Measurements from ENCODE around the gene SLC36A2. TPM values are rescaled to one million over a fixed set of nuclear protein-coding genes. Genes with fewer than 3 reads are reported as not detected.

The SLC36A2 gene
- total RNA-seq, 1 donor from 2014 or later = not detected

DNA sequence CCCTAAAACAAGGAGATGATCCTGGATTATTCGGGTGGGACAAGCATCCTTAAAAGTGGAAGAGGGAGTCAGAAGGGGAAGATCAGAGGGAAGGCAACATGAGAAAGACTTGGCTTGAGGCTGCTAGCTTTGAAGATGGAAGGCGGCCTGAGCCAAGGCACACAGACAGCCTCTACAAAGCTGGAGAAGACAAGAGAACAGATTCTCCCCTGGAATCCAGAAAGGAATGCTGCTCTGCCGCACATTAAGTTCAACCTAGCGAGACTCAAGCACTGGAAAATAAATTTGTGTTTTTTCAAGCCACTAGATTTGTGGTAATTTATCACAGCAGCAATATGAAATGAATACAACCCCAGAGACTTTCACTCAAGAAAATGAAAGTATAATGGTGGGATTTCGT is 61.7 kb downstream of the SLC36A2 start:
- FAIRE-seq (no peak), DNase-seq (ENCODE audit: low spot score in 2 of 2) (no peak)

DNA sequence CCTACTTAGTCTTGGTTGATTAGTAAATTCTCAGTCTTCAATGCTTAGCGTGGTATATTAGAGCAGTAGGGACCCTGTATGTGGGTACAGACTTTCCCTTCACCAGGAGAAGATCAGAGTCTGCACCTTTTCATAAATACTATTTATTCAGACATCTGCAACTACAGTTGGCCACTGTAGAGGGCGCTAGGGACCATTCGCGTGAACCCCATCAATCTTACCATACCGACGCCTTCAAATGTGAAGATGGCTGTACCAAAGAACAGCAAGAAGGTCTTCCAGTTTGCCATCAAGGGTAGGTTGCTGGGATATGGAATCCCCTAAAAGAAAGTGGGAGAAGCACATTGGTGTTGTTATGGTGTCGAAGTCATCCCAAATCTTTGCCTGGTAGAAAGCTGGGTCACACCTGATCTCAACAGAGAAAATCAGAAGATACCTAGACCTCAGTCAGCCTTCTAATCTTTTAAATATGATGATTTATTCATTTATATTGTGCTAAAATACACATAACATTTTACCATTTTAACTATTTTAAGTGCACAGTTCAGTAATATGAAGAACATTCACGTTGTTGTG is 62.9 kb downstream of the SLC36A2 start:
- DNase-seq (ENCODE audit: low spot score in 2 of 2) = no peak
- no peak for FAIRE-seq

DNA sequence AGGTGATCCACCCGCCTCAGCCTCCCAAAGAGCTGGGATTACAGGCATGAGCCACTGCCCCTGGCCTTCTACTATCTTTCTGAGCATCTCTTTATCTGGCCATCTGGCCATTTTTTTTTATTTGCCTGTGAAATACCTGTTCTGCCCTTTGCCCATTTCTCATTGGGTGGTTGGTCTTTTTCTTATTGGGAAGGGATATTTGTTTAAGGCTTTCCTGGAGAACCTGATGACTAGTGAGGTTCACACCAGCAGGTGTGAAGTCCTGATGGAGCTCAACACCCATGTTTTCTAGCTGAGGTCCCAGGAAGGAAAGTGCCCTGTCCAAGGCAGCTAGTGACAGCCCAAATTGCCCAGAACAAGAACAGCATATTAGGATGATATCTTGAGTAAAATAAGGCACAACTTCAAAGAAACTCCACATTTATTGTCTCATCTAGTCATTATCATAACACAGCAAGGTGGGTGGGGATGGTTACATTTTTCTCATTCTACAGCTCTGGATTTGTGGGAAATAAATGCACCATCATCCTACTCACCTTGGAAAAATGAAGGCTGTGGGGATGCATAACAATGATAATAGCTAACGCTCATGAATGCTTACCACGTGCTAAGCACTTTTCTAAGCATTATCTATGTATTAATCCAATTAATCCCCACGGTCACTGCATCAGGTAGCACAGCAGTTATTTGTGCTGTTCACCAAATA is 64.1 kb downstream of the SLC36A2 start:
- DNase-seq (ENCODE audit: low spot score in 2 of 2) = no peak
- no peak for FAIRE-seq

DNA sequence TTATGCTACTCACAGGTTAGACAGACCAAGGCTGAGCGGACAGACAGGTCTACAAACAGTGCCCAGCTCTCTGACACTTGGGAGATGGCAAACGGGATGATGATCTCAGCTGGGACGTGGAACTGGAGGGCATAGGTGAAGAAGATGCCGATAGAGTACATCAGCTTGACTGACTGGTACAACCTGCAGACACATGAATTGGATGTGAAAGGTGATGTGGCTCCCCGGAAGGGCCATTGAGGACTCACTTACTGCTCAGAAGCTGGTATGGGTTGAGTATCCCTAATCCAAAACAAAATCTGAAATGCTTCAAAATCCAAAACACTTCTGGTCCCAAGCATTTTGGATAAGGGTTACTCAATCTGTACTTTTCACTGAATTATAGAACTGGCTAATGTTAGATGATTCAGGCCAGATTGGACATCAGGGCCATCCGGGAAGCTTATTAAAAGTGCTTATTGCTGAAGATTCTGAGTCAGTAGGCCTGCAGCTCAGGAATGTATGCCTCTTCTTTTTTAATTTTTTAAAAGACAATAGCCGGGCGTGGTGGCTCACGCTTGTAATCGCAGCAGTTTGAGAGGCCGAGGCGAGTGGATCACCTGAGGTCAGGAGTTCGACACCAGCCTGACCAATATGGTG is 66.2 kb downstream of the SLC36A2 start:
- FAIRE-seq (no peak), DNase-seq (ENCODE audit: low spot score in 2 of 2) (no peak)

DNA sequence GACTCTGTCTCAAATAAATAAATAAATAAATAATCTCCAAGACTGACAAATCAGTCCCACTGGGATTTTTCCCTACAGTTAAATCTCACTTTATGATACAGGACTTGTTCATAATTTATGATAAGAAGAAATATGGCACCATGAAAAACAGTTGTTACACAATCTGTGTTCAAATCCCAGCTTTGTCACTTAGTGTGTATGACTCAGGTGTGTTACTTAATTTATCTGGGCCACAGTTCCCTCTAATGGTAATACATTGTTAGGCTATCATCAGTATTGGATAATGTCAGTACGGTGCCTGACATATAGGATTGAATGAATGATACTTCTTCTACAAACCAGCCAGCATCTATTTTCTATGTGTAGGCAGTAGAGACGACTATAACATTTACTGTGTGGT is 66.9 kb downstream of the SLC36A2 start:
- no peak for DNase-seq (ENCODE audit: low spot score in 2 of 2)
- no peak for FAIRE-seq

DNA sequence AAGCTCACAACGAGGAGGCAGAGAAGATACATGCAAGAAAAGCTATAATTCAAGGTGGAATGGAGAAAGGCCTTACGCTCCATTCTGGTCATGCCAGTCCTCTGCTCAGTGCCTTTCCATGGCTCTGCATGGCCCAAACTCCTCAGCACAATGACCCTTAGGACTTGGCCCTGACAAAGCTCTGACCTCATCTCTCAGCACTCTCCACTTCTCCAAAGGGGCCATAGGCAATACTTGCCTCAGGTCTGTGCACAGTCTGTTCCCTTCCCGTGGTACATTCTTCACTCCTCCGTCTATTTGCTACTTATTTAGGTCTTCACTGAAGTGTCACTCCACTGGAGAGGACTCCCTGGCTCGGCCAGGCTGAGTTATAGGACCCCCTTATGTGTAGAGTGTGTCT is 68.5 kb downstream of the SLC36A2 start:
- no peak for FAIRE-seq
- DNase-seq (ENCODE audit: low spot score in 2 of 2) = no peak

DNA sequence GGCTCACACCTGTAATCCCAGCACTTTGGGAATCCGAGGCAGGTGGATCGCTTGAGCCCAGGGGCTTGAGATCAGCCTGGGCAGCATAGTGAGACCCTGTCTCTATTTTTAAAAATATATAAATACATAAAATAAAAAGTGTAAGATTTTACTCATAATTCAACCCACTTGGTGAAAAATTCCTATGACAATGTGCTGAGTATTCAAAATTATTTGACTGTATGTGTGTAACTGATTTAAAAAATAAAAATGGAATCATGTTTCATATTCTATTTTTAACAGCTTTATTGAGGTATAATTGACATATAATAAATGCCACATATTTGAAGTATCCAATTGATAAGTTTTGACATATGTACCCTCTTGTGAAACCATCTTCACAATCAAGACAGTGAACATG is 71.6 kb downstream of the SLC36A2 start:
- peak; percentile 26 for FAIRE-seq
- no peak for DNase-seq (ENCODE audit: low spot score in 2 of 2)

DNA sequence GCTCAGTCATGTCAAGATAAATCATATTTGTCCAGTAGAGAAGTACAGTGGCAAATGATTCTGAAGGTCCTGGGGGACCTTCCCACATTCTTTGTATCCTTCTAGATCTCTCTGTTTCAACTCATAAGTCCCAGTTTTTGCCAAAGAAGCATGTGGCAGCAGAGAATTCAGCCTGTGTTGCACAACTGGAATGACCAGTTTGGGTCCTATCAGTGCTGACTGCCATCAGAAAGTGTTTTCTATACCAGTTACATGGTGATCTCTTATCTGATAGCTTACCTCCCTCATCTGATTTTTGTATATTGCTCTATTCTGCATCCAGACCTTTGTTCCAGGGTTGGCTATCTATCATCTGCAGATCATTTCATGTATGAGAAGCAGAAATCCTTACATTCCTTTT is 72.7 kb downstream of the SLC36A2 start:
- FAIRE-seq (no peak), DNase-seq (ENCODE audit: low spot score in 2 of 2) (no peak)

DNA sequence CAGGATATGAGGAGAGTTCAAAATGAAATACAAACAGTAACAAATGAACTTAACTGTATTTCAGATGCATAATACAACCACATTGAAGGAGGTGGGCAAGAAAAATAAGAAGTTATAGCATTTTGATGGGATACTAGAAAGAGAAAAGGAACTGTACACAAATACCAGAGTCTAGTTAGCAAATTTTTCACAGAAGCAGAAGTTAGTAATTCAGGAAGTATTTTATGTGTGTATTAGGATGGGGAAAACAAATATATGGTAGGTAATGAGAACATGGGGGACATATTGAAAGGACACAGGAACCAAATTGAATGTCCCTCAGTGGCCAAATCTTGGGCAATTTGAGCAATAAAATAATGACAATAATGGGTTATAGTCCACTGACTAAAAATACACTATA is 76.0 kb downstream of the SLC36A2 start:
- FAIRE-seq = no peak
- no peak for DNase-seq (ENCODE audit: low spot score in 2 of 2)

DNA sequence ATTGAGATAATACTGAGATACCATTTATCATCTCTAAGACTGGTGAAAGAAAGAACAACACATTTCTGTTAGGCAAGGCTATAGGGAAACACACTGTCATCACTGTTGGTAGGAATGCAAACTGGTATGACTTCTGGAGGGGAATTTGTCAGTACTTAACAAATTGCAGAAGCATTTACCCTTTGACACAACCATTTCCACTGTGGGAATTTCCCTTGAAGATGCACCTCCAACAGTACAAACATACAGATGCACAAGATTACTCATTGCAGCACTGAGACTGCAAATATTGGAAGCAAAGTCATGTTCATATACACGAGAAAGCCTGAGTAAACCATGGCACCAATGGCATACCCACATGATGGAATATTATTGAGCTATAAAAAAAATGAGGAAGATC is 76.8 kb downstream of the SLC36A2 start:
- DNase-seq (ENCODE audit: low spot score in 2 of 2) (no peak), FAIRE-seq (no peak)

DNA sequence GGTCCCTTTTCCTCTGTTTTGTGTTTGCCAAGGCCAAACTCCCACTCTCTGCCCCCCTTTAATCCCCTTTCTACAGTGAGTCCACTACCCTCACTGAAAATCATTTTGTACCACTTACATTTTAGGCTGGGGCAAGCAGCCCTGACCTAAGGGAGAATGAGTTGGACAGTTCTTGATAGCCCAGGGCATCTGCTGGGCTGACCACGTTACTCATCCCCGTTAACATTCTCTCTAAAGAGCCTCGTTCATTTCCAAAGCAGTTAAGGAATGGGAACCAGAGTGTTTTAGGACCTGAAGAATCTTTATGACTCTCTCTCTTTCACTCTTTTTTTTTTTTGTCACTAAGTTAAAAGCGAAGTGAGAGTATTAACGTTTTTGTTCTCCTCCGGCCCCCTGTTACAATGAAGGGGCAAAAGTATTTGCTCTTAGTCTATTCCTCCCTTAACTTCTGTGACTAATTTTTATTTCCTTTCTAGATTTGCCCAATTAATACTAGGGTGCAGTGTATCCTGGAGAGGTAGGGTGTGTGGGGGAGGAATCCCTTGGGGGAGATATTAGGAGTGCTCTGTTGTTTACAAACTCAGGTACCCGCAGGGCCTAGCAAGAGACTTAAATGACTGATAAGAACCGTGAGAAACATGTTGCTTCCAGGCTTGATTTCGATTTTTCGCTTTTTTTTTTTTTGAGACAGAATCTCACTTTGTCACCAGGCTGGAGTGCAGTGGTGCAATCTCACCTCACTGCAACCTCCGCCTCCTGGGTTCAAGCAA is 79.7 kb downstream of the SLC36A2 start:
- FAIRE-seq (no peak), DNase-seq (ENCODE audit: low spot score in 2 of 2) (no peak)

Other genes with a start within 250 kb of the SLC36A2 start
- gene ANXA6, start 189.8 kb downstream of the SLC36A2 start, total RNA-seq = 48.9 TPM
- gene CCDC69, start 123.5 kb downstream of the SLC36A2 start, total RNA-seq = 0.41 TPM
- 7.3 TPM for gene GM2A, start 94.4 kb downstream of the SLC36A2 start, total RNA-seq
- not detected for gene SLC36A3, start 43.8 kb downstream of the SLC36A2 start, total RNA-seq
- gene SLC36A1, start 100.0 kb upstream of the SLC36A2 start, total RNA-seq = 19.2 TPM
- gene FAT2, start 243.8 kb upstream of the SLC36A2 start, total RNA-seq = 3.3 TPM

Measured in frontal cortex (tissue), 4 donors.